ENCODE measurements around the gene PNMA8C.
"Not testable (repeated sequence)": the region's sequence is repeated elsewhere in the genome, so short reads cannot be mapped to it uniquely, and the experiment has no call there.

PNMA8C gene

GRCh38 chr19:46390866-46391265 is 37.9 kb downstream of the PNMA8C start:
- DNase-seq = no peak

- no peak for DNase-seq
Measured at GRCh38 chr19:46390121-46390858, 38.4 kb downstream of the PNMA8C start.

- no peak for DNase-seq
Measured at GRCh38 chr19:46388311-46389095, 40.2 kb downstream of the PNMA8C start.

- no peak for DNase-seq
Measured at GRCh38 chr19:46387713-46388130, 41.0 kb downstream of the PNMA8C start.

GRCh38 chr19:46386996-46387712 is 41.6 kb downstream of the PNMA8C start:
- DNase-seq = no peak

GRCh38 chr19:46386151-46386550 is 42.6 kb downstream of the PNMA8C start:
- DNase-seq = no peak

GRCh38 chr19:46385636-46386035 is 43.1 kb downstream of the PNMA8C start:
- DNase-seq = no peak

GRCh38 chr19:46384396-46384795 is 44.3 kb downstream of the PNMA8C start:
- no peak for DNase-seq

GRCh38 chr19:46383846-46384245 is 44.9 kb downstream of the PNMA8C start:
- no peak for DNase-seq

GRCh38 chr19:46383171-46383815 is 45.4 kb downstream of the PNMA8C start:
- no peak for DNase-seq

GRCh38 chr19:46381756-46382345 is 46.9 kb downstream of the PNMA8C start:
- no peak for DNase-seq

GRCh38 chr19:46381346-46381745 is 47.4 kb downstream of the PNMA8C start:
- no peak for DNase-seq

GRCh38 chr19:46380690-46381089 is 48.0 kb downstream of the PNMA8C start:
- no peak for DNase-seq

GRCh38 chr19:46378268-46378667 is 50.5 kb downstream of the PNMA8C start:
- DNase-seq = no peak

GRCh38 chr19:46376241-46377153 is 52.2 kb downstream of the PNMA8C start:
- no peak for DNase-seq

GRCh38 chr19:46375476-46376067 is 53.2 kb downstream of the PNMA8C start:
- DNase-seq = not testable (repeated sequence)

All from hypothalamus (tissue), 51 donors.